Femur (tissue), 1 donor: ENCODE data around the gene SLC37A4.
"Not testable (repeated sequence)": the region's sequence is repeated elsewhere in the genome, so short reads cannot be mapped to it uniquely, and the experiment has no call there.

Experiments used
- DNase-seq: peaks from one replicate; pipeline ENCODE4 v3.0.0-alpha.2; 2017

SLC37A4 gene

DNA sequence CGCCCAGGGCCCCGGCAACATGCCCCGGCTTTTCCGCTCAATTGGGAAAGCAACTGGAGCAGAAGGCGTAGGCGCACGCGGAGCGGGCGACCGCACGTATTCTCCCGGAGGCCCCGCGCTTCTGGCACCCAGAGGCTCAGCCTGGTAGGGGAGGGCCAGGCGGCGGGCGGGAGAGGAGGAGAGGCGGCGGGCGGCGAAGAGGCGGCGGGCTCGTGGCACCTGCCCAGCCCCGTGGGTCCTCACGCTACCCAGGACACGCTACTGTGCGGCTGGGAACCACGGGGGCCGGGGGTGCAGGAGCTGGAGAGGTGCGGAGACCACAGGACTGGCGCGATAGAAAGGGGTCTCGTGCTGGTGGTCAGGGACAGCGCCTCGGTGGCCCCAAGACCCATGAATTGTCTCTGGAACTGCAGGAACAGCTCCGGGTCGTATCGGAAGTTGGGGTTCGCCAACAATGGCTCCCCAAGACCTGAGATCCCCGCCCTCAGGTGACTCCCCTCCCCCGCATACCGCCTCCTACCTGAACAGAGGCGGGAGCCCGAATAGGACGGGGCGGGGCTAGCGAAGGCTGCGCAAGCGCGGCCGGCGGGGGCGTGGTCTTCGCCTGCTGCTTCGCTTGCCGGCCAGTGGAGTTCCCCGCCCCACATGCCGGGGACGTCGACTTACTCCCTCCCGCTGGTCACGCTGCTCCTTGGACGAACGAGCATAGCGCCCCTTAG is at the start of gene SLC37A4:
SLC37A4 (minus strand) TSS at position 549 of the 719 bp plus-strand sequence.
- DNase-seq: peak; percentile 97

DNA sequence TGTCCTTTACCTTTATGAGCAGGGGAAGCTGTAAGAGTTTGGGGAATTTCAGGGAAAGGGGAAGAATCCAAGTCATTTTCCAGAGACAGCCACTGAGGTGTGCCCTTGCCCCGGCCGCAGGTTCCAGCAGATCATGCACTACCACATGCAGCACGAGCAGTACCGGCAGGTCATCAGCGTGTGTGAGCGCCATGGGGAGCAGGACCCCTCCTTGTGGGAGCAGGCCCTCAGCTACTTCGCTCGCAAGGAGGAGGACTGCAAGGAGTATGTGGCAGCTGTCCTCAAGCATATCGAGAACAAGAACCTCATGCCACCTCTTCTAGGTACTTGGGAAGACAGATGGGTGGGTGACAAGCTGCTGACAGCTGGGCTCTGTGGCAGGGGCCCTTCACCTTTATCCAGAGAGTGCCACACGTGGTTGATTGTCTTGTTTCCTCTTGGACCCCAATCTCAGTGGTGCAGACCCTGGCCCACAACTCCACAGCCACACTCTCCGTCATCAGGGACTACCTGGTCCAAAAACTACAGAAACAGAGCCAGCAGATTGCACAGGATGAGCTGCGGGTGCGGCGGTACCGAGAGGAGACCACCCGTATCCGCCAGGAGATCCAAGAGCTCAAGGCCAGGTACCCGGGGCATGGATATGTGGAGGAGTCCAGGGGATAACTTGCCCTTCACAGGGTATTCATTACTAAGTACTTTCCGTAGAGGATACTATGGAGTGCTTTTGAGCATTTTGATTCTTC is 48.2 kb upstream of the SLC37A4 start:
- no peak for DNase-seq

GRCh38 chr11:119077839-119078238 is 47.2 kb upstream of the SLC37A4 start:
- no peak for DNase-seq

GRCh38 chr11:119067371-119068222 is 36.9 kb upstream of the SLC37A4 start, which contains the start of gene VPS11:
Gene VPS11 (plus strand): TSS chr11:119067818. CDS start chr11:119067824, 6 bp downstream.
- DNase-seq: peak; percentile 97

DNA sequence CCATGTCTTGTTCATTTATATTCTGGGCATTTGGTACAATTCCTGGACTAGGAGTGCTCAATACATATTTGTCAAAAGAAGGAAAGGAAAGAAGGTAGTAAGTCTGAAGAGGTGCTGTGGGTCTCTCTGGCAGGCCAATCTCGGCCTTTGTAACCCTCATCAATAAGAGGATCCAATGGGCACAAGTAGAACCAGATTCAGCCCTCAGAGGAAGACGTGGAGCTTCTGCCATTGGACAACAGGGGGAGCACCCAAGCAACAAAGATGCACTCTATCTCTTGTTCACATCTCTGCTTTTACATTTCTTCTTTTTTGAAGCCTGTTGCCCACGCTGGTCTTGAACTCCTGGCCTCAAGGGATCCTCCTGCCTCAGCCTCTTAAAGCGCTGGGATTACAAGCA is 34.7 kb upstream of the SLC37A4 start:
- no peak for DNase-seq

DNA sequence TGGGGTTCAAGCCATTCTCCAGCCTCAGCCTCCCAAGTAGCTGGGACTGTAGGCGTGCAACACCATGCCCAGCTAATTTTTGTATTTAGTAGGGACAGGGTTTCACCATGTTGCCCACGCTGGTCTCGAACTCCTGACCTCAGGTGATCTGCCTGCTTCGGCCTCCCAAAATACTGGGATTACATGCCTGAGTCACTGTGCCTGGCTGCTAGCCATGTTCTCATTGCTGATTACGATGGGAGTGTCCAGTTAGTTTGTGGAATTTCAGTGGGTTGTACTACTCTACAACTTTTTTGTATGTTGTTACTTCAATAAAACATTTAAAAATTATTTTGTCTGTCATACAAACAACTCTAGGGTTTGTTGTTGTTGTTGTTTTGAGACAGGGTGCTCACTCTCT is 32.1 kb upstream of the SLC37A4 start:
- no peak for DNase-seq

GRCh38 chr11:119061256-119061655 is 30.6 kb upstream of the SLC37A4 start:
- no peak for DNase-seq

GRCh38 chr11:119059128-119059527 is 28.5 kb upstream of the SLC37A4 start:
- DNase-seq: not testable (repeated sequence)

- DNase-seq: peak; percentile 98
Measured at GRCh38 chr11:119057000-119057769, 26.5 kb upstream of the SLC37A4 start, which contains the start of gene HYOU1. Gene HYOU1 (minus strand): TSS chr11:119057205. CDS start chr11:119056160, 1,045 bp downstream.

DNA sequence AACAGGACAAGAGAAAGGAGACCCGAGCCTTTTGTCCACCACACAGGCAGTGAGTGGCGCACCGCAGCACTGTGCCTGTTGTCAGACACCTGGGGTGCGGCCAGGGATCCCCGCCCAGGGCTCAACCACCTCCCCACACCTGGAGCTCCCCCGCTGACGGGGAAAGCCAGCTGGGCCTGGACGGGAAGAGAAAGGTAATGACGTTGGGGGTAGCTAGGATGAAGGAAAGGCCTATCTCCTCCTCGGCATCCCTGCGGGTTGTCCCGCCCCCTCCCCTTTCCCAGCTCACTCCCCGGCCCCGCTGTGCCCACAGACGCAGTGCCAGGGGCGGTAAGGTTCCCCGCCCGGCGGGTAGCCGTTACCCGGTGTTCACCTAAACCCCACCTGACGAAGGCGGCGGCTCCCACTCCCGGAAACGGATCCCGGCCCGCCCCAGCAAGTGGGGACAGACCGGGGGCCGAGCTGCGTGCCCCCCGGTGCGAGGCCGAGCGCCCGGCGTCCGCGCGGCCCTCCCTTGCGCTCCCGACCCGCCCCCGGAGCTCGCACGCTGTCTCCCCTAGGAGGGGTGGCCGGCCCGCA is 25.8 kb upstream of the SLC37A4 start:
- DNase-seq: no peak

GRCh38 chr11:119055901-119056300 is 25.2 kb upstream of the SLC37A4 start:
- no peak for DNase-seq

- DNase-seq: no peak
Measured at GRCh38 chr11:119054418-119054817, 23.7 kb upstream of the SLC37A4 start.

GRCh38 chr11:119052163-119052814 is 21.6 kb upstream of the SLC37A4 start:
- DNase-seq: no peak

GRCh38 chr11:119051440-119052162 is 20.9 kb upstream of the SLC37A4 start:
- no peak for DNase-seq

DNA sequence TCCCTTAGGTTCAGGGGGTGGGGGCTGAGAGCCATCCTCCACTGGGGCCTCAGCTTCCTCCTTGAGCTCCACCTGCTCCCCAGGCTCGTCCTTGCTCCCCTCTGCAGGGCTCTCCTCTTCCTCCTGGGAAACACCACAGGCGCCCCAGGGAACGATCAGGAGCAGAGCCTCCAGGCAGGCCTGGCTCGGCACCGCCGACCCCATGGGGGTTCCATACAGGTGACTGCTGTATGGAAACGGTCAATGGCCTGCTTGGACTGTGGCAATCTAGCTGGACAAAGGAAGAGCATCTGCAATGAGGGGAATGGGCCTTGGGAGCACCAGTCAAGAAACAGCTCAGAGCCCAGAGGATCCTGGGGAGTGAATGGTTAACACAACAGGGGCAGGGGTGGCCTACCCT is 18.4 kb upstream of the SLC37A4 start:
- no peak for DNase-seq

GRCh38 chr11:119048644-119049043 is 18.0 kb upstream of the SLC37A4 start:
- no peak for DNase-seq

DNA sequence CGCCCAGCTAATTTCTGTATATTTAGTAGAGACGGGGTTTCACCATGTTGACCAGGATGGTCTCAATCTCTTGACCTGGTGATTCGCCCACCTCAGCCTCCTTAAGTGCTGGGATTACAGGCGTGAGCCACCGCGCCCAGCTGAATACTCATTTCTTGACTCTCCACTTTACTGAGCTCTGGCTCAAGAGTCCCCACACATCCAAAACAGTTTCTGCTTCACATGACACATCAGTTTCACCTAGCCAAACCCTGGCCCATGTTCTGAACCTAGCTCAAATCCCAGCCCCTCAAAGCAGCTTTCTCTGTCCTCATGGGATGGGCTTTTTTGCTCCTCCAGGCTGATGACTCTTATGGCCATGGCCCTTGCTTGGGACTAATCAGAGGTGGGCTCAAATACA is 16.5 kb upstream of the SLC37A4 start:
- no peak for DNase-seq

DNA sequence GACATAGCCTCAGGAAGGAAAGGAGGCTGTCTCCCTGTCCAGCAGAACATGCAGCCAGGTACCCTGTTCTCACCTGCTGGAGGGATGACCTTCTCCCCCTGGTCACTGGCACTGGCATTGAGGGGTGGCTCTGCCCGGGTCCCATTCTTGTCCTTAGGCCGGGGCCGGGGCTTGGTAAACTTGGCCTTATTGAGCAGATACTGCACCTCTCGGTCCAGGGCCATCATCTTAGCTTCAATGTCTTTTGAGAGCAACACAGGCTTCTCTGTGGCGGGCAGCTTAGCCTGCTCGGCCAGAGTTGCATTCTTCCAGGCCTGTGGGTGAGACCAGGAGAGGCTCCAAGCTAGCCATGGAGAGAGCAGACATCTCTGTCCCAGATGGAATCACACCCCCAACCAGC is 15.8 kb upstream of the SLC37A4 start:
- no peak for DNase-seq

DNA sequence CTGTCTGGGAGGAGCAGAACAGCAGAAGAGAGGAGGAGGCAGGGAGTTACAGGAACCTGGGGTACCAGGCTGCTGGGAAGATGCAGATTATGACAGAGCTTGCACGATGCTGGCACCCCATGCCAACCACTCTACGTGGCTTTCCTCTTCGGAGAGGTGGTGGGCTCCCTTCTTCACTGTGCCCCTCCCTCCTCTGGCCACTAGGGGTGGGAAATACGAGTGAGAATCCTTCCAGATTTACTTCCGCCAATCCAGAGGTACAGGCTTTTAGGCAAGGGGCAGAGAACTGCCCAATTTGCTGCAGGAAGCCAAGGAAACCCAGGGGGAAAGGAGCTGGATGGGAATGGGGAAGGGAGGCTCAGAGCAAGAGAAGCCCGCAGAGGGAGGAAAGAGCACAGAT is 14.0 kb upstream of the SLC37A4 start:
- no peak for DNase-seq

DNA sequence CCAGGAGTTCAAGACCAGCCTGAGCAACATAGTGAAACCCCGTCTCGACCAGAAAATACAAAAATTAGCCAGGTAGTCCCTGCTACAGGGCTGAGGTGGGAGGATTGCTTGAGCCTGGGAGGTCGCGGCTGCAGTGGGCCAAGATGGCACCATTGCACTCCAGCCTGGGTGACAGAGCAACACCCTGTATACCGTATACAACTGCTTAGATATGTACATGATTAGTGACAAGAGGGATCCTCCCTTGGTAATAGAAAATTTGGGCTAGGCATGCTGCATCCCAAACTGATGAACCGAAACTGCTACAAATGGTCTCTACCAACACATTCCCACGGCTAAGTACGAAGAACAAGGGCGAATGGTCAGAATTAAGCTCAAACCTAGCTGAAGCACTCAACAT is 12.2 kb upstream of the SLC37A4 start:
- DNase-seq: no peak
